Upper lobe of right lung (tissue), 1 donor: Measurements from ENCODE around the gene MAPK12. TPM values are rescaled to one million over a fixed set of nuclear protein-coding genes. Genes with fewer than 3 reads are reported as not detected.

ENCODE experiments used
- ATAC-seq: fragments of 200-7000 bp; cut with Tn5 transposase; one replicate; pipeline ENCODE4 v1.9.1; 2020; ENCODE audit warnings: mild to moderate bottlenecking, moderate library complexity
- DNase-seq: peaks from one replicate; pipeline ENCODE4 v3.0.0-alpha.2; 2020
- H3K27ac ChIP-seq: fragments of 200-600 bp; one replicate; pipeline ENCODE4 v1.8.0; 2022
- H3K27me3 ChIP-seq: fragments of 200-600 bp; one replicate; pipeline ENCODE4 v1.8.0; 2022; ENCODE audit warnings: mild to moderate bottlenecking
- H3K36me3 ChIP-seq: fragments of 200-600 bp; one replicate; pipeline ENCODE4 v1.8.0; 2022
- H3K4me1 ChIP-seq: fragments of 200-600 bp; one replicate; pipeline ENCODE4 v1.8.0; 2022
- H3K4me3 ChIP-seq: fragments of 200-600 bp; one replicate; pipeline ENCODE4 v1.8.0; 2022; ENCODE audit warnings: mild to moderate bottlenecking
- H3K9me3 ChIP-seq: fragments of 200-600 bp; one replicate; pipeline ENCODE4 v1.8.0; 2022
- CTCF ChIP-seq: fragments of 200-600 bp; IDR thresholded peaks from one replicate; pipeline ENCODE4 v1.8.0; 2022; ENCODE audit warnings: antibody characterized with exemption
- intact Hi-C: fragments of 100-400 bp; cut with DNase I; formaldehyde crosslinking; loops from one replicate; pipeline ENCODE4 v1.11.0; 2022
- total RNA-seq: library from RNA; stranded (reverse); fragmentation: NEBNext Ultra II Directional; extraction: Animal tissue kit (Norgen Biotek cat#: 25700); gene quantifications from one replicate; pipeline ENCODE4 v1.2.1, GENCODE V29; 2021
- donor health status: DM: no; HTN: yes; CAD: no; lungs with severe emphysema.

MAPK12 gene
- total RNA-seq, 1 donor from 2014 or later: 22.2 TPM

GRCh38 chr22:50304528-50305392 lies 43.3 kb upstream of the MAPK12 start:
- peaks cover 75% of the 10 kb centered on the region for H3K4me1 ChIP-seq
- H3K4me3 ChIP-seq: peak overlapping the region; percentile 85
- intact Hi-C loops: no loop called here
- DNase-seq: peak; percentile 82
- no peak for TF ChIP-seq CTCF
- H3K9me3 ChIP-seq: no peaks in the 10 kb centered on the region
- peak overlapping the region; percentile 95 for H3K27ac ChIP-seq
- no peaks in the 10 kb centered on the region for H3K27me3 ChIP-seq
- H3K36me3 ChIP-seq: no peaks in the 10 kb centered on the region
- peak; percentile 10 for ATAC-seq

DNA sequence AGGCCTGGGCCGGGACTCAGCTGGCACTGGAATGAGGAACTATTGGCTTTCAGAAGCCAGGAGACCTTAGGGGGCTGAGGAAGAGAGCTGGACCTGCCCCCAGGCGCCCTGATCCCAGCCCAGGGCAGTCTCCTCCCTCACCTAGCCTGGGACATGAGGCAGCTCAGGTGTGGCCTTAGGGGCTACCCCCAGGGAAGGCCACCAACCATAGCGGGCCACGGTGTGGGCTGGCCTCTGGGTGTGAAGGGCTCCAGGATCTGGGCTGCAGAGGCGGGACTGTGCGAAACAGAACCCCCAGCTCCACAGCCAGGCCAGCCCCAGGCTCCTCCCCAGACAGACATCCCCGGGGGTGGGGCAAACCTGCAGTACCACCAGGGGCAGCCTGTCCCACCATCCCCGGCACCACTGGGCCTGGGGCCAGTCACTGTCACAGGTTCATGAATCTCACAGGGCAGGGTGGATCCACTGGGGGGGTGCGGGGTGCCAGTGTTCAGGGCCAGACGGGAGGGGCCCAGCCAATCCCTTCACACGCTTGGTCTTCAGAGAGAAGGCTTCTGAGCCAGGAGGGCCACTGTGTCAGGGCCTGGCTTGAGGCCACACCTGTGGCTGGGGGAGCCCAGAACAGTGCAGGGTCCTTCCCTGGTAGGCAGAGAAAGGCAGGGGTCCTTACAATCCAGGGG lies 42.5 kb upstream of the MAPK12 start:
- peak overlapping the region; percentile 85 for H3K4me3 ChIP-seq
- ATAC-seq: peak; percentile 42
- peaks cover 74% of the 10 kb centered on the region for H3K4me1 ChIP-seq
- H3K27ac ChIP-seq: peak overlapping the region; percentile 95
- no peaks in the 10 kb centered on the region for H3K36me3 ChIP-seq
- DNase-seq: peak; percentile 87
- H3K27me3 ChIP-seq: no peaks in the 10 kb centered on the region
- intact Hi-C loops: no loop called here
- no peaks in the 10 kb centered on the region for H3K9me3 ChIP-seq
- no peak for TF ChIP-seq CTCF

- intact Hi-C loops: no loop called here
- H3K27me3 ChIP-seq: no peaks in the 10 kb centered on the region
- no peaks in the 10 kb centered on the region for H3K9me3 ChIP-seq
- ATAC-seq (no peak), DNase-seq (no peak)
- peak overlapping the region; percentile 95 for H3K27ac ChIP-seq
- H3K4me3 ChIP-seq: peak overlapping the region; percentile 85
- H3K4me1 ChIP-seq: peaks cover 76% of the 10 kb centered on the region
- H3K36me3 ChIP-seq: no peaks in the 10 kb centered on the region
- TF ChIP-seq CTCF: no peak
These were observed 42.0 kb upstream of the MAPK12 start for GRCh38 chr22:50303515-50303847.

DNA sequence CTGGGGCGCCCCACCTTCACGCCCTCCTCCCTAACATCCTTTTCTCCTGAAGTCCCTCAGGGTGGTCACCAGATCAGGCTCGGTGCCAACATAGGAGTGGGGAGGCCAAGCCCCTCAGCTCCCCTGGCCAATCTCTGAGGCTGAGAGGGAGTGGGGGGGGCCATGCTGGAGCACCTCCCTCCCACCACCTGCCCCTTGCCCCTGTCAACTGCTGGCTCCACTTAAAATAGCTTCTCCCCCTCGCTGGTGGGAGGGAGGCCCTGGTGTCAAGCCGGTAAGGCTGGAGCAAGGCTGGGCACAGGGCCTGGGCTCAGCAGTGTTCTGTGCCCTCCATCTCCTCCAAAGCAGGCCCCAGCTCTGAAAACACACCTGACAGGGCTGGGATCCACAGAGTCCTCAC lies 41.1 kb upstream of the MAPK12 start:
- no peaks in the 10 kb centered on the region for H3K27me3 ChIP-seq
- intact Hi-C loops: no loop called here
- peak overlapping the region; percentile 78 for H3K27ac ChIP-seq
- ATAC-seq (no peak), DNase-seq (no peak)
- H3K36me3 ChIP-seq: no peaks in the 10 kb centered on the region
- H3K9me3 ChIP-seq: no peaks in the 10 kb centered on the region
- H3K4me3 ChIP-seq: peak overlapping the region; percentile 21
- TF ChIP-seq CTCF: no peak
- peaks cover 78% of the 10 kb centered on the region for H3K4me1 ChIP-seq

GRCh38 chr22:50302041-50302541 lies 40.6 kb upstream of the MAPK12 start:
- Histone ChIP-seq H3K4me3 (peak overlapping the region; percentile 21), H3K9me3 (no peaks in the 10 kb centered on the region), H3K27ac (peak overlapping the region; percentile 78), H3K27me3 (no peaks in the 10 kb centered on the region), H3K36me3 (no peaks in the 10 kb centered on the region), H3K4me1 (peaks cover 83% of the 10 kb centered on the region)
- peak; percentile 85 for DNase-seq
- intact Hi-C loops: no loop called here
- TF ChIP-seq CTCF: no peak
- ATAC-seq: peak; percentile 19
